ENCODE measurements around the gene FAM174B. TPM values are rescaled to one million over a fixed set of nuclear protein-coding genes. Genes with fewer than 3 reads are reported as not detected.

FAM174B gene
- total RNA-seq, 1 donor = 2.2 TPM

- H3K4me3 ChIP-seq (ENCODE audit: low read depth, low read length) = no peak overlapping the region
- no peak for DNase-seq (ENCODE audit: low read depth)
- no peak for TF ChIP-seq CTCF (IDR thresholded peaks at IDR 0.05; ENCODE audit: insufficient read depth, low read length)
These were observed 78.9 kb downstream of the FAM174B start for GRCh38 chr15:92576597-92577200.

GRCh38 chr15:92574566-92574965 lies 81.0 kb downstream of the FAM174B start:
- H3K4me3 ChIP-seq (ENCODE audit: low read depth, low read length) = no peak overlapping the region
- DNase-seq (ENCODE audit: low read depth) = no peak
- no peak for TF ChIP-seq CTCF (IDR thresholded peaks at IDR 0.05; ENCODE audit: insufficient read depth, low read length)

- H3K4me3 ChIP-seq (ENCODE audit: low read depth, low read length) = no peak overlapping the region
- DNase-seq (ENCODE audit: low read depth) = no peak
- TF ChIP-seq CTCF (IDR thresholded peaks at IDR 0.05; ENCODE audit: insufficient read depth, low read length) = no peak
These were observed 81.4 kb downstream of the FAM174B start for GRCh38 chr15:92574161-92574560.

- DNase-seq (ENCODE audit: low read depth) = no peak
These were observed 83.8 kb downstream of the FAM174B start for GRCh38 chr15:92571824-92572223.

GRCh38 chr15:92570391-92570790 lies 85.2 kb downstream of the FAM174B start:
- no peak for DNase-seq (ENCODE audit: low read depth)

More at GRCh38 chr15:92571824-92572223, 83.8 kb downstream of the FAM174B start:
- TF ChIP-seq CTCF (IDR thresholded peaks at IDR 0.05; ENCODE audit: insufficient read depth, low read length) = no peak
- H3K4me3 ChIP-seq (ENCODE audit: low read depth, low read length) = no peak overlapping the region

GRCh38 chr15:92569778-92570177 lies 85.8 kb downstream of the FAM174B start:
- no peak overlapping the region for H3K4me3 ChIP-seq (ENCODE audit: low read depth, low read length)
- no peak for DNase-seq (ENCODE audit: low read depth)
- no peak for TF ChIP-seq CTCF (IDR thresholded peaks at IDR 0.05; ENCODE audit: insufficient read depth, low read length)

More at GRCh38 chr15:92570391-92570790, 85.2 kb downstream of the FAM174B start:
- no peak for TF ChIP-seq CTCF (IDR thresholded peaks at IDR 0.05; ENCODE audit: insufficient read depth, low read length)
- H3K4me3 ChIP-seq (ENCODE audit: low read depth, low read length) = no peak overlapping the region

Other genes with a start within 250 kb of the FAM174B start
- gene CHD2, start 244.5 kb upstream of the FAM174B start, total RNA-seq (ENCODE audit: low replicate concordance) = 83.7 and 253 TPM in 2 replicates

Data from fibroblast of the aortic adventitia (primary cell).